GM18499 (cell line): Measurements from ENCODE around the gene TRIM52.

Experiments
- ATAC-seq: cut with Tn5 transposase; IDR thresholded peaks from one replicate; pipeline ENCODE4 v1.9.1; 2021; ENCODE audit warnings: moderate number of reproducible peaks; ENCODE audit not compliant: insufficient read depth, unreplicated experiment

Gene TRIM52

GRCh38 chr5:181234455-181235306 lies 26.3 kb downstream of the TRIM52 start:
- no peak for ATAC-seq

- no peak for ATAC-seq
Measured at GRCh38 chr5:181233801-181234454, 27.0 kb downstream of the TRIM52 start.

GRCh38 chr5:181233088-181233800 lies 27.7 kb downstream of the TRIM52 start:
- no peak for ATAC-seq

- no peak for ATAC-seq
Measured at GRCh38 chr5:181232593-181232992, 28.4 kb downstream of the TRIM52 start.

GRCh38 chr5:181231432-181231831 lies 29.5 kb downstream of the TRIM52 start:
- ATAC-seq: no peak

GRCh38 chr5:181230551-181230950 lies 30.4 kb downstream of the TRIM52 start:
- ATAC-seq: no peak

- ATAC-seq: no peak
Measured at GRCh38 chr5:181229996-181230395, 30.9 kb downstream of the TRIM52 start.

GRCh38 chr5:181224390-181225229 lies 36.3 kb downstream of the TRIM52 start:
- no peak for ATAC-seq

GRCh38 chr5:181223729-181224389 lies 37.1 kb downstream of the TRIM52 start:
- no peak for ATAC-seq

- peak; percentile 36 for ATAC-seq
Measured at GRCh38 chr5:181223058-181223728, 37.8 kb downstream of the TRIM52 start, which contains the start of gene TRIM41. TSS of gene TRIM41 (plus strand) at chr5:181223281. CDS start at chr5:181224000, 719 bp downstream.

- no peak for ATAC-seq
Measured at GRCh38 chr5:181222630-181223057, 38.3 kb downstream of the TRIM52 start.

- ATAC-seq: peak; percentile 23
Measured at GRCh38 chr5:181221792-181222629, 38.9 kb downstream of the TRIM52 start.

- no peak for ATAC-seq
Measured at GRCh38 chr5:181221105-181221791, 39.7 kb downstream of the TRIM52 start.

GRCh38 chr5:181220178-181220515 lies 40.8 kb downstream of the TRIM52 start:
- no peak for ATAC-seq

GRCh38 chr5:181219262-181220177 lies 41.4 kb downstream of the TRIM52 start:
- no peak for ATAC-seq

GRCh38 chr5:181218795-181219124 lies 42.2 kb downstream of the TRIM52 start:
- ATAC-seq: no peak

GRCh38 chr5:181217803-181218062 lies 43.2 kb downstream of the TRIM52 start:
- ATAC-seq: no peak
